ENCODE results near the gene RNU2-63P.

RNU2-63P gene

DNA sequence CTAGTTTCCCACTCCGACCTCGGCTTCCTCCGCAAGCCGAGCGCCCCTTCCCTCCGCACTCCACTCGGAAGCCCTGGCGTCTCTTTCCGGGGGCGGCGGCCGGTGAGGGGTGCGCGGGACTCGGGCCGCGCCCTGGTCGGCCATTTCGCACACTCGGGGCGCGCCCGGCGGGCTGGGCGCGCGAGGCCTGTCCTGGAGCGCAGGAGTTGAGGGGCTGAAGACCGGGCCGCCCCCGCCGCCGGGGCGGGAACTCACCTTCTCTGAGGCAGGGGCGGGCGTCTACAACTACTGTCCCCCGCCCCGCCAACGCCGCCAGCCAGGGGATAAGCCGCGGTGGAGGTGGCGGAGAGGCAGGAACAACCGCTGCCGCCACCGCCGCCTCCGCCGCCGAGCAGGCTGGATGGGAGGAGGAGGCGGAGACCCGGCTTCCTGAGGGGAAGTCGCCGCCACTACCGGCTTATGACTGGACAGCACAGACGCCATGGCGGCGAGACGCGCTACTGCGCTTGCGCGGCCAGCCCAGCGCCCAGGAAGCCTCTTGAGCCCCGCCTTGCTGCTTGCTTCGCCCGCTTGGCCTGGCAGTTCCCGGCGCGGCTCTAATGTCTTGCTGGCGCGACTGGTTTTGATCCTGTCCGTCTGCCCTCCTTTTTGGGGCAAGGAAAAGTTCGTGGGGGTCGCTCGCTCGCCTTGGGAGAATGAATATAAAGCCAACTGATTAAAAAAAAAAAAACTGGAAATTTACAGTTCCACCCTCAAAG lies 39.2 kb upstream of the RNU2-63P start, which contains the start of gene KRCC1:
KRCC1 (minus strand) TSS at position 413 of the 758 bp plus-strand sequence. CDS start 27,220 bp downstream, outside the sequence.
- TF ChIP-seq, protein P1, sequence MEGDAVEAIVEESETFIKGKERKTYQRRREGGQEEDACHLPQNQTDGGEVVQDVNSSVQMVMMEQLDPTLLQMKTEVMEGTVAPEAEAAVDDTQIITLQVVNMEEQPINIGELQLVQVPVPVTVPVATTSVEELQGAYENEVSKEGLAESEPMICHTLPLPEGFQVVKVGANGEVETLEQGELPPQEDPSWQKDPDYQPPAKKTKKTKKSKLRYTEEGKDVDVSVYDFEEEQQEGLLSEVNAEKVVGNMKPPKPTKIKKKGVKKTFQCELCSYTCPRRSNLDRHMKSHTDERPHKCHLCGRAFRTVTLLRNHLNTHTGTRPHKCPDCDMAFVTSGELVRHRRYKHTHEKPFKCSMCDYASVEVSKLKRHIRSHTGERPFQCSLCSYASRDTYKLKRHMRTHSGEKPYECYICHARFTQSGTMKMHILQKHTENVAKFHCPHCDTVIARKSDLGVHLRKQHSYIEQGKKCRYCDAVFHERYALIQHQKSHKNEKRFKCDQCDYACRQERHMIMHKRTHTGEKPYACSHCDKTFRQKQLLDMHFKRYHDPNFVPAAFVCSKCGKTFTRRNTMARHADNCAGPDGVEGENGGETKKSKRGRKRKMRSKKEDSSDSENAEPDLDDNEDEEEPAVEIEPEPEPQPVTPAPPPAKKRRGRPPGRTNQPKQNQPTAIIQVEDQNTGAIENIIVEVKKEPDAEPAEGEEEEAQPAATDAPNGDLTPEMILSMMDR (conservative IDR thresholded peaks at IDR 0.05) = no peak
- peak; percentile 90 for TF ChIP-seq ZFX (IDR thresholded peaks at IDR 0.05)
- peak within 1 kb of the TSS; percentile 99 for H3K27ac ChIP-seq

DNA sequence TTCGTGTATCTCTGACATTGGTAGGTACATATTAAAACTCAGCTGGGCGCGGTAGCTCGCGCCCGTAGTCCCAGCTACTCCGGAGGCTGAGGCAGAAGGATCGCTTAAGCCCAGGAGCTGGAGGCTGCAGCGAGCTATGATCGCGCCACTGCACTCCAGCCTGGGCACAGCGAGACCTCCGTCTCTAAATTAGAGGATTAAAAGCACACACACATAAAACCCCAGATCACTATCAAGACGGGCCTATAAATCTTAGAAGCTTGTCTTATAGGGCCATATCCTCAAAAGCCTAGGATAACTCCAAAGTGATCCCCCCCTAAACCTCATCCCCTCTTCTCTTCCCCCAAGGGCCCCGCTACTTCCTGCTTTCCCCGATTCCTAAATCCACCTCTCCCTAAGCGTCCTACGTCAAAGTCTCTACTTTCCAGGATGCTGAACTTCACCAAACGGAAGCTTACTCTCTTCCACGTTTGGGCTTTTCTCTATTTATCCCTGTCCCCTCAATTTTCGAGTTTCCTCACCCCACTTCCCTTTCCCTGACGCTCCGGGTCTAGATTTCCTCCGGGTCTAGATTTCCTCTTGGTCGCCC lies 38.5 kb upstream of the RNU2-63P start:
- no peak for TF ChIP-seq ZFX (IDR thresholded peaks at IDR 0.05)
- TF ChIP-seq, protein P1 (conservative IDR thresholded peaks at IDR 0.05) = no peak
- peak overlapping the region; percentile 99 for H3K27ac ChIP-seq

DNA sequence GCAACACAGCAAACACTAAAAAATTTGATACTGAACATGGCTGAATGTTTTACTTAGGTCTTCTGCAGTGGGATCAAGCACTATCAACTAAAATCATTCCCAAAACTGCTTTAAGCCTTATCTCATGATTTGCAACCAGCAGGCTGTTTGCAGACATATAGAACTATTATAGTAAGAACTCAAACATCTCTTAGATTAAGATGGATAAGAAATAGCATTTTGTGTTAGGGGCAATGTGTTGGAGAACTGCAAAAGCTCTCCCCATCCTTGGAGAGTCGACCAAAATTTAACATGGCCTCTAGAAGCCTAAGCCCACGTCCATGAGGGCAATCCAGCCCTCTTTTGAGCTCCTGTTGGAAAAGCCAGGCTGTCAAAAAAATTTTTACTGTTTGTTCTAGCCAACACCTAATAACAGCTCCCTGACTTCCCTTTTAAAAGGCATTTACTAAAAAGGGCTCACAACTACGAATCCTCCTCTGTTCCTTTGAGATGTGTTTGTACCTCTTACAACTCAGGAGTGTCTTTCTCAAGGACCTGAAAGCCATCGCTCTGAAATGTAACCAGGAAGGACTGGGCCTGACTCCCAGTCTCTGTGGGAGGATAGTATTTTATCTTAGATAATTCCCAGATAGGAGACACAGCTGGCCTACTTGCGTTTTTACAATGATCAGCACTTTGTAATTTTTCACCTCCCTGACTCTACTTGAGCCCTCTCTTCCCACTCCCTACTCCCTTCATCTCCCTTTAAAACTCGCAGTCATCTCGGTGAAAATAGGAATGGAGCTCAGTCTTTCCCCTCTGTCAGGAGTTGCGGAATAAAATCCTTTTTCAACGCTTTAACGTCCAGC lies 37.8 kb upstream of the RNU2-63P start:
- TF ChIP-seq, protein P1 (conservative IDR thresholded peaks at IDR 0.05) = no peak
- no peak for TF ChIP-seq ZFX (IDR thresholded peaks at IDR 0.05)
- H3K27ac ChIP-seq = peak overlapping the region; percentile 99

DNA sequence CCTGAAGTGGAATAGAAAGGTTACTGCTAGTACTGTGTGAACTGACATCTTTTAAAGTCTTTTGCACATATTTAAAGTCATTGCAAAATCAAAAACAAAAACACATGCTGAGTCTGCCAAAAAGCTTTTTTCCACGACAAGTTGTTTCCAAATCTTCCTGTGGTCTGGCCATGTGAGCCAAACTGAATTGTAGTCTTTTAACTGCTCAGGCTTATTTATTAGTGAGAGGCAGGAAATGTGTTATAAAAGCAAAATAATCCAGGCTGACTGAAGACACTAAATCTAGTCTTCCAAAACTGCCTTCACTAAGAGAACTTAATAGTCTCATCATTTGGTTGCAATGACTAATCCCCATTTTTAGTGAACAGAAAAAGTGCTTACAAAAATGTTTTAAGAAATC lies 36.9 kb upstream of the RNU2-63P start:
- H3K27ac ChIP-seq = no peak overlapping the region
- TF ChIP-seq, protein P1 (conservative IDR thresholded peaks at IDR 0.05) = no peak
- TF ChIP-seq ZFX (IDR thresholded peaks at IDR 0.05) = no peak

DNA sequence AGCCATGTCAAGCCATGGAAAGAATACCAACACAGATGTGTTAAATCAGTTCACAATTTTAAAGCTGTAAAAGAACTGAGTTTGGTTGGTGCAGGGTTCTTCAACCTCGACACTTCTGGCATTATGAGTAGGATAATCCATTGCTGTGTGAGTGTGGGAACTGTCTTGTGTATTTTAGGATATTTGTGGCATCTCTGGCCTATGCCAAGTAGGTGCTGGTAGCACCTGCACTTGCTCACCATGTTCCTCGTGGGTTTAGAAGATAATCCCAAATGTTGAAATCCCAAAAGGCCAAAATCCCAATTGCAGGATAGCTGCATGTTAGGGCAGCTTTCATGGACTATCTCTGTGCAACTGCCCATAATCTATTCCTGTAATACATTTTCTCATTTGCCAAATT lies 35.4 kb upstream of the RNU2-63P start:
- no peak overlapping the region for H3K27ac ChIP-seq

DNA sequence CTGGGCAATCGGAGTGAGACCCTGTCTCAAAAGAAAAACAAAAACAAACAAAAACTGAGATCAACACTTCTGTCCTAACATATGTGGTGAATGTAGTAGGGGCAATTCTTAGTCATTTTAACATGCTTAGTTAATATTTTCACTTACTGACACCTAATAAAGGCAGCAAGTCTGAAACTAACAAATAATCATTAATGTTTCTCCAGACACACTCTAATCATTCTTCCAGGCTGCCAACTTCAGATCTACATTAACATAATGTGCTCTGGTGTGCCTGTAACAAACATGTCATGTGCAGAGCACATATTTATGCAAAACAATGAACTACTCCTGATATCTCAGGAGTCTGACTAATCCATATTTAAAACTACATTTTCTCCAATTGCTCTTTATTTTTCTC lies 33.3 kb upstream of the RNU2-63P start:
- H3K27ac ChIP-seq = no peak overlapping the region
- TF ChIP-seq, protein P1 (conservative IDR thresholded peaks at IDR 0.05) = no peak
- no peak for TF ChIP-seq ZFX (IDR thresholded peaks at IDR 0.05)

More for the DNA sequence above, 35.4 kb upstream of the RNU2-63P start:
- TF ChIP-seq, protein P1 (conservative IDR thresholded peaks at IDR 0.05) = no peak
- no peak for TF ChIP-seq ZFX (IDR thresholded peaks at IDR 0.05)

Data from C4-2B (cell line).